GM21737 (cell line): ENCODE data around the gene AKAP8L.
A peak's percentile ranks its signal among the peaks of the same experiment; 100 is the strongest.

Source experiments
- ATAC-seq: cut with Tn5 transposase; IDR thresholded peaks from one replicate; pipeline ENCODE4 v1.9.1; 2021; ENCODE audit warnings: mild to moderate bottlenecking, moderate library complexity; ENCODE audit not compliant: unreplicated experiment

The AKAP8L gene

GRCh38 chr19:15448778-15449619 lies 30.2 kb upstream of the AKAP8L start:
- ATAC-seq: peak; percentile 11

- no peak for ATAC-seq
Observed at GRCh38 chr19:15448044-15448777, 29.4 kb upstream of the AKAP8L start.

DNA sequence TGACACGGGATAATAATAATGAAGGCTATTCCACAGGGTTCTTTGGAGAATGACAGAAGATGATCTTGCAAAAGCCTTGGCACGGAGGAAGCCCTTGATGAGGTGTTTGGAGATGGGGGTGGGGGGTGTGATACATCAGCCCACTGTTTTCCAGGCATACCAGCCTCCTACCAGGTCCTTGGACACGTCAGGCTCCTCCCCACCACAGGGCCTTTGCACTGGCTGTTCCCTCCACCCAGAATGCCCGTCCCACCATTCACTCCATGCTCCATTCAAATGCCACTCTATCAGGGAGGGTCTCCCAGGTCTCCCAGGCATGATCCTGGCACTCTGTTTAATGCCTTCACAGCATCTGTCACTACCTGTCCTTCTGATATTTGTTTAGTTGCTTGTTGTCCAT lies 28.3 kb upstream of the AKAP8L start:
- ATAC-seq: no peak

- ATAC-seq: no peak
Observed at GRCh38 chr19:15445807-15446376, 27.1 kb upstream of the AKAP8L start.

- ATAC-seq: no peak
Observed at GRCh38 chr19:15445227-15445605, 26.4 kb upstream of the AKAP8L start.

DNA sequence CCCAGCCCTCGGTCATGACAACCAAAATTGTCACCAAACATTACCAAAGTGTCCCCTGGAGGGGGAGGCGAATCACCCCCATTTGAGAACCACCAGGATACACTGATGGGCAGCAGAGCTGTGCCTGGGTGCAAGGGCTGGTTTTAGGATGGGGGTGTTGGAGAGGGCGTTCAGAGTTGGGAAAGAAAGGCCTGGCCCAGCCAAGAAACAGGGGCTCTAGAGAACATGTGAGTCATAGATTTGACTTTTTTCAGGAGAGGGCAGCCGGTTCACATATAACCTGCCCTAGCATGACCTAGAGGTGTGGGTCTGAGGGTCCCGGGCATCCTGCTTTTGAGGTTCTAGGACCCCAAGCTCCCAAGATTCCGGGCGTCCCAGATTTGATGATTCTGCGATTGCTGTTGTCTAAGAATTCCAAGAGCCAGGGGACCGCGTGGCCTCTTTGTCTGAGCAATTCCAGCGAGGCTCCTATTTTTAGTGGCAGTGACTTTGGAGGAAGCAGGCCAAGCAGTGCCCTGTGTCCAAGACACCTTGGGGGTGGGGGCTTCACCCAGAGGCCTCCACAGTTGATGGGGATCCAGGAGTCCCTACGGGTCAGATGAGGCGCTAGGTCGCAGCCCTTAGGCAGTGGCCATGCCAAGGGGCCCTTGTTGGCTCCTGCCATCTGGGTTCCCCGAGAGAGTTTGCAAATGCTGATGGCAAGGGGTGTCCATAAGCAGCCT lies 25.9 kb upstream of the AKAP8L start:
- no peak for ATAC-seq

DNA sequence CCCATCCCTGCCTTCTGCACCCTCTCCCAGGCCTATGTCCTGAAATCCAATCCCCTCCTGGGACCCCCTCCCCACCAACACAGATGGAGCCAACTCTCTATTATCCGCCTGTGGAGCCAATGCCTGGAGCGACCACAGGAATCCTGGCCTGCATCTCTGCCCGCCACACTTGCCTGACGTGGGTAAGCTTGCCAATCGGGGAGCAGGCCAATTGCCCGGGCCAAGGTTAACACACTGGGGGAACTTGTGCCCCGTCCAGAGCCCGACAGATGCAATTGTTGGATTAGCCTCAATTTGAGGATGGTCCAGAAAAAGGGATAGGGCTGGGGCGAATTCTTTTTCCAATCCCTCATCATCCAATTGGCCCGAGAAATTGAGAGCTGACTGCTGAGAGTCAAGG lies 25.1 kb upstream of the AKAP8L start:
- no peak for ATAC-seq

DNA sequence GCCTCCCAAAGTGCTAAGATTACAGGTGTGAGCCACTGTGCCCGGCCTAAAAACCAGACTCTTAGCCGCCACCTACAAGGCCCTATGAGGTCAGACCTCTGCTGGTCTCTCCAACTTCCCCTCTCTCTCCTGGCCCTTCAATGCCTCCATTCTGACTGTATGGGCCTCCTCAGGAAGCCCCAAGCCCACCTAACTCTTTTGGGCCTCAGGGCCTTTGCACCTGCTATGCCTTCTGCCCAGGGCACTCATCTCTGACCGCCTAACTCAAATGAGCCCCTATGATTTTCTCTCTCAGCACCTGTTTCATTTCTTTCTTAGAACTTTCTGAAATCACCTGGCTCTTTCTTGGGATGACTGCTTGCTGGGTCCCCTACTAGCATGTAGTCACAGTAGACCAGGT lies 24.5 kb upstream of the AKAP8L start:
- ATAC-seq: no peak

DNA sequence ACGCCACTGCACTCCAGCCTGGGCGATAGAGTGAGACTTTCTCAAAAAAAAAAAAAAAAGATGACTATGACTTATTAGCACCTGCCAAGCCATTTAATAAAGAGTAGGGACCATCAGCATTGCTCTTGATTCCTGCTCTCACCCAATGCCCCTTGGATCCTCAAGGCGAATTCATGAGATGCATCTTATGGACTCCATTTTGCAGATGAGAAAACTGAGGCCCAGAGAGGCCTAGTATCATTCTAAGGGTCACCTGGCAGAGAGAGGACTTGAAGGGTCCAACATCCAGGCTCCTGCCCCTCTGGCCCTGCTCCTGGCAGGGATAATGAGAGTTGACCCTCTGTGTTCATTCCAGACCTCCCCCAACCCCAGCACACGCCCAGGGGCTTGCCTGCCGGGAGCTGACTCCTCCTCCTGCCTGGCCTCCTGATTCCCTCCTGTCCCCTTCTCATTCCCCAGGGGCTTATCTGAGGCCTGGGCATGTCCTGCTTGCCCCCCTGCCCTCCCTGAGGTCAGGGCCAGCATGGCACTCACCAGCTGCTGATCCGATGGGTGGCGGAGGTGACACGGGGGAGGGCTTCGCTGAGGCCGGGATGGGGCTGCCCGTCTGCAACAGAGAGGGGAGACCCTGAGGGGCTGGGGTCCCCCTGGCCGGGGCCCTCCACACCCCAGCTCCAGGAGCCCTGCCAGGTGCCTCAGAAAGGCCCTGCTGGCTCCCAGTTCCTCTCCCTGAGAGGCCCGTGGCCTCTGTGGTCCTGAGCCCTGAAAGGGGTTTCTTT lies 23.5 kb upstream of the AKAP8L start:
- no peak for ATAC-seq

DNA sequence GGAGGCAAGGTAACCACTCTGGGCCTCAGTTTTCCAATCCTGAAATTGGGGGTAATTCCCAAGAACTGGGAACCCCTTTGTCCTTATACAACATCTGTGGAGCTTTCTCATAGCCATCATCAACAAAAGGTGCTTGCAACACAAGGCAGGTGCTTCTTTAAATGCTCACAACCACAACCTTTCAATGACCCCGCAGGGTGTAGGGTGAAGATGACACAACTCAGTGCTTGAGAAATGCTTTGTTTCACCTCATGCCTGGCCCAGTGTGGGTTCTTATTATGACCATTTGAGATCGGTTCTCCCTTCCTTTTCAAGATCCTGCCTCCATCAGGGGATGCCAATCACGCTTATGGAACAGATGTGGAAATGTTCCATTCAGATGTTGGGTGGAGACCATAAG lies 22.5 kb upstream of the AKAP8L start:
- no peak for ATAC-seq

GRCh38 chr19:15439821-15440641 lies 21.2 kb upstream of the AKAP8L start:
- ATAC-seq: no peak

- no peak for ATAC-seq
Observed at GRCh38 chr19:15439078-15439799, 20.5 kb upstream of the AKAP8L start.

DNA sequence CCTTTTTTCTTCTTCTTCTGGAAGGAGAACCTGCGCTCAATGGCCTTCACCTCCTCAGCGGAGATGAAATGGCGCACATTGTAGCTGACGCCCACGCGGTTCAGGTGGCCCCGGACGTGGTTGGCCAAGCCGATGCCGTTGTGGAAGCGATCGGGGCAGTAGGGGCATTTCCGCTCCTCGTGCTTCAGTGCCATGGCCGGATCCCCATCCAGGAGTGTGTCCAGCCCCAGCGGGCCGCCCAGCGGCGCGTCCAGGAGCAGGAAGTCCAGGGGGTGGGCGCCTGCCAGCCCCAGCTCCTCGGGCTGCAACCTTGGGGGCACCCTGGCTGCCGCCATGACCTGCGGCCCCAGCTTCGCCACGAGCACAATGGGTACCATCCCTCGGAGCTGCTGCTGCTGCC lies 19.8 kb upstream of the AKAP8L start:
- ATAC-seq: no peak

DNA sequence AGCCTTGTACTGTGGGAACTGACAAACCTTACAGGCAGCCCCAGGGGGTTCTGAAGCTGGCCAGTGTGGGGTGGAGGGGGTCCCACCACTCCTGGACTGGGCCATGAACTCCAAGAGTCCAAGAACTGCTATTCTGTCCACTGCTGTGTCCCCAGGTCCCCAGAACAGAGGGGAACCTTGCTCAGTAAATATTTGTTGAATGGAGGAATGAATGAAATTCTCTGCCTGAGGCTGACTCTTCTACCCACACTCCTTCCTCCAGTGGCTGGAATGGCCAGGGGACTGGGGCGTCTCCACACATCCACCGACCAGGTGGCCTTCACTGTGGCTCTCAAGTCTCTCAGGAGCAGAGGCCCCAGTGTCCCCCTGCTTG lies 19.3 kb upstream of the AKAP8L start:
- no peak for ATAC-seq

- no peak for ATAC-seq
Observed at GRCh38 chr19:15437355-15438123, 18.8 kb upstream of the AKAP8L start.

- ATAC-seq: no peak
Observed at GRCh38 chr19:15436826-15437110, 18.0 kb upstream of the AKAP8L start.

DNA sequence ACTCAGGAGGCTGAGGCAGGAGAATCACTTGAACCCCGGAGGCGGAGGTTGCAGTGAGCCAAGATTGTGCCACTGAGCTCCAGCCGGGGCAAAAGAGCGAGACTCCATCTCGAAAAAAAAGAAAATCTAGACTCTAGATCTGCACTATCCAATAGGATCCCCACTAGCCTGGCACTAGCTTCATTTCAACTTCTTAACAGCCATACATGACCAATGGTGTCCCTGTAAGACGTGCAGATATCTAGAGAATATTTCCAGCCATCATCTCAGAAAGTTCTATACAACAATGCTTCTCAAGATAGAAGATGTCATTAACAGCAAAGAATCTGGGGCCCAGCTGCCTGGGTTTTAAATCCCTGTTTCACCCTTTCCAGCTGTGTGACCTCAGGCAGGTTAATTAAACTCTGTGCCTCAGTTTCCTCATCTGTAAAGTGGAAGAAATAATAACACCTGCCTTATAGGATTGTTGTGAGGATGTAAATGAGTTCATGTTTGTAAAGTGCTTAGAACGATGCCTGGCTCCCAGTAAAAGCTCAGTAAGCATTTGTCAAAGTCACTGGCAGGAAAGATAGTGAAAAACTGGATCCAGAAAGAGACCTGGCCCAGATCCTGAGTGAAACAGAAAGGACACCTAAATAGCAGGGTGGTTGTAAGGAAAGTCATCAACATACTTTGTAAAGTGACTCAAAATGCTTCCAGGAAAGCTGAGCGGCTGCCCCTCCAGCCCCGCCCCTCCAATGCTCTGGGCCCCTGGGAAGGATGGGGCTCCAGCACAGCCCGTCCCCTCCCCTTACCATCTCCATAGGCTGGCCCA lies 17.4 kb upstream of the AKAP8L start:
- ATAC-seq: no peak
